GM21447 (cell line): ENCODE results near the gene RPS6KA5.
"Not testable (repeated sequence)": the region's sequence is repeated elsewhere in the genome, so short reads cannot be mapped to it uniquely, and the experiment has no call there.

Source experiments
- ATAC-seq: cut with Tn5 transposase; IDR thresholded peaks from one replicate; pipeline ENCODE4 v1.9.1; 2021; ENCODE audit not compliant: unreplicated experiment

RPS6KA5 gene

DNA sequence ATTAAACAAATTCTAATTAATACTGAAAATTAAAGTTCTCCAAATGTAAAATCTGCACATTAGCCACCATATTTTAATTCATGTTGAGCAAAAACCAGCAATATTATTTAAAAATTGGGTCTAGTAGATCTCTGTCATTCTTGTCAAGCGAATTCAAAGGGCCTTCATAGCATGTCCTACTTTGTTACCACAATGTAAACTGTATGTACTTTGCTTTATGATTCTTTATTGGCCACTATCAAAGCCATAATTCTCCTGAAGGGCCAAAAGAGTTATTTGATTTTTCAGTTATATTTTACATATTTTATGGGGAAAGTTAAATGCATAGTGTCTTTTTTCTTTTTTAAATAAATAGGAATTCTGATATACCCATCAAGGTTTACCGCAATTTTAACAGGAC is 117.9 kb downstream of the RPS6KA5 start:
- ATAC-seq = no peak

- no peak for ATAC-seq
Observed at GRCh38 chr14:90941706-90942105, 118.7 kb downstream of the RPS6KA5 start.

- ATAC-seq = no peak
Observed at GRCh38 chr14:90940318-90940962, 120.0 kb downstream of the RPS6KA5 start.

GRCh38 chr14:90939252-90939795 is 121.1 kb downstream of the RPS6KA5 start:
- not testable (repeated sequence) for ATAC-seq

DNA sequence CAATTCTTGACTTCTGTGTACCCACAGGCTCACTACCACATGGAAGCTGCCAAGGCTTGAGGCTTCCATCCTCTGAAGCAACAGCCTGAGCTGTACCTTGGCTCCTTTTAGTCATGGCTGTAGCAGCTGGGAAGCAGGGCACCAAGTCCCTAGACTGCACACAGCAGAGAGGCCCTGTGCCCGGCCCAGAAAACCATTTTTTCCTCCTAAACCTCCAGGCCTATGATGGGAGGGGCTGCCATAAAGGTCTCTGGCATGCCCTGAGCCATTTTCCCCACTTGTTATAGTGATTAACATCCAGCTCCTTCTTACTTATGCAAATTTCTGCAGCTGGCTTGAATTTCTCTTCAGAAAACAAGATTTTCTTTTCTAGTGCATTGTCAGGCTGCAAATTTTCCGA is 121.8 kb downstream of the RPS6KA5 start:
- ATAC-seq = no peak

GRCh38 chr14:90936757-90937440 is 123.5 kb downstream of the RPS6KA5 start:
- no peak for ATAC-seq

DNA sequence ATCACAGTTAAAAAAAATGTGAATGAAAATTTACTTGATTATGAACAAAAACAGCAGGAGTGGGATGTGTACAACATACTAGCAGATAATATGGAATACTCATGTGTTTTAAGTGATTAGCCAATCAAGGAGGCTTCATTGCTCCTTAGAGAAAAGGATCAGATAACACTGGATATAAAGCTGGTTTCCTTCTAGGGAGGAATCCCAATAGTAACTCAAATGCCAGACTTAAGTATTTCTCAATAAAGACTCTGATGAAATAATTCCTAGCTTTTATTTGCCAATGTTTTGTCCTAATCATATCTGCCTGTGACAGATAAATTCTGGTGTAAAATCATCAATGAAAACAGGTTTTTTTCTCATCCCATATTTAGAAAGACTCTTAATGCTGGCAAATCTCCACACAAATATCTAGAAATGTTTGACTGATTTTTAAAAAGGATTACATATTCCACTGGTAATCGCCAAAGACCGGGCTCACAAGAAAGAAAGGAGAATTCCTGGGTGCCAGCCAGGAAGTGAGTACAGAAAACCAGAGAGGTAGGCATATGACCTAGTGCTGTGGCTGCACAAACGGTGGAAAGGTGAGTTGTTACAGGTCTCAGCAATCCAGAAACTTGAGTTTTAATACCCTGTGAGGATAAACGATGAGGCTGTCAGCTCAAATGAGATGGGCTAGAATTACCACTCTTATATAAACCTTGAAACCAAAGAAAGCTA is 135.7 kb downstream of the RPS6KA5 start:
- ATAC-seq = no peak

DNA sequence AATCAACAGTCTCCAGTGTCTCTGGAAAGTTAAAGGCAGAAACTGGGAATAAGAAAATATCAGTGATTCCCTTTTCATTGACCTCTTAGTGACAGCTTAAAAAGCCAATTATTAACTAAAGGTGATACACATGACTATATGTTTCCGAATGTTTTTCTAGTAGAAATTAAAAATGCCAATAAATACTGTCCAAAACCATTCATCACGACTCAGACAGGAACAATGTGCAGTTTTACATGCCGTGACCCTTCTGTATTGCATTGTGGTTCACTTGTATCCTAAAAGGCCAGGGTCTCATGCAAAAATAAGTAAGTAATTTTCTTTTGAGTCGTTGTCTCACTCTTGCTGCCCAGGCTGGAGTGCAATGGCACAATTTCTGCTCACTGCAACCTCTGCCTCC is 138.3 kb downstream of the RPS6KA5 start:
- ATAC-seq = no peak

- no peak for ATAC-seq
Observed at GRCh38 chr14:90911121-90911520, 149.3 kb downstream of the RPS6KA5 start.

GRCh38 chr14:90907178-90907577 is 153.3 kb downstream of the RPS6KA5 start:
- no peak for ATAC-seq

- ATAC-seq = peak; percentile 92
Observed at GRCh38 chr14:90905531-90905930, 154.9 kb downstream of the RPS6KA5 start.

GRCh38 chr14:90903101-90903500 is 157.3 kb downstream of the RPS6KA5 start:
- no peak for ATAC-seq

GRCh38 chr14:90900476-90901083 is 159.9 kb downstream of the RPS6KA5 start:
- no peak for ATAC-seq

GRCh38 chr14:90897022-90897421 is 163.4 kb downstream of the RPS6KA5 start:
- ATAC-seq = no peak

DNA sequence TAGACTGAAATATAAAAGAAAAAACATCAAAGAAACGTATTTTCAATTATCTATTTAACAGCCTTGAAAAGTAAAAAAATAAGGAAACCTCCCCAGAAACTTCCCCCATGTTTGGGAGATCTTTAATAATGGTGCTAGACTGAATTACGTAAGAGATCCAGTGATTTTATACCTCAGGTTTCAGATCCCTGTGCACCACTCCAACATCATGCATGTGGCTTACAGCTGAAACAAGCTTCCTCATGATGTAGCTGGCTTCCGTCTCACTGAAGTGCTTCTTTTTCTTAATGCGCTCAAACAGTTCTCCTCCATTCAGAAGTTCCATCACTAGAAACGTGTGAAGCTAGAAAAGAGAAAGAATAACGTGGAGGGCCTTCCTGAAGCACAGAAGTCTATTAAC is 166.2 kb downstream of the RPS6KA5 start:
- ATAC-seq = no peak

- no peak for ATAC-seq
Observed at GRCh38 chr14:90893510-90893909, 166.9 kb downstream of the RPS6KA5 start.

DNA sequence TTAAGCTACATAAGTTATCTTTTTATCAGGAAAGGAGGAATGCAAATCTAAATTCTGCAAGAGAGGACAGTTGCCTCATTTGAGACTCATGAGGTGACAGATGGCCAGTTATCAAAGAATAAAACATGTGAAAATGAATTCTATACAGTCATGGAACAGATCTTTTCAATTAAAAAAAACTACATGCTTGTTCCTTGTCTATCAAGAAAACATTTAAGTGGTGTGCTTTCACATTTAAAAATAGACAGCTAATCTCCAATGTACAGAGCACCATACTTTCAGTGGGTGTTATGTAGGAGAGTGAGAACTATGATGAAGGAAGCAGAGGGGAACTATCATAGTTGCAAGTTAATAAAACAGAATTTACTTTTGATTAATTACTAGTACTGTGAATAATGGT is 167.5 kb downstream of the RPS6KA5 start:
- ATAC-seq = no peak

- no peak for ATAC-seq
Observed at GRCh38 chr14:90891326-90891725, 169.1 kb downstream of the RPS6KA5 start.

- ATAC-seq = no peak
Observed at GRCh38 chr14:90890322-90891020, 170.0 kb downstream of the RPS6KA5 start.

DNA sequence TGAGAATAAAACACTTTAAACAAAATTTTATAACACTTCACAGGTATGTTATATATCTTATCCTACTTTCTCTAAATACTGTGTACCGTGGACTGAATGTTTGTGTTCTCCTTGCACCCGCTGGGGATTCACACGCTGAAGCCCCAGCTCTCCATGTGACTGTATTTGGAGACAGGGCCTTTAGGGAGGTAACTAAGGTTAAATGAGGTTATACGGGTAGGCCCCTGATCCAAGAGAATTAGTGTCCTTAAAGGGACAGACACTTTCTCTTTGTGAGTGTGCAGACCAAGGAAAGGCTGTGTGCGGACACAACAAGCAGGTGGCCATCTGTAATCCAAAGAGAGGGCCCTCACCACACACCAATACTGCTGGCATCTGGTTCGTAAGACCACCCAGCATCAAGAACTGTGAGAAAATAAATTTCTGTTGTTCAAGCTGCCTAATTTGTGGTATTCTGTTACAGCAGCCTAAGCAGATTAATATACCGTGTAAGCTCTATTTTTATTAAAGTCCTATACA is 174.1 kb downstream of the RPS6KA5 start:
- ATAC-seq = no peak

- no peak for ATAC-seq
Observed at GRCh38 chr14:90883782-90884181, 176.7 kb downstream of the RPS6KA5 start.
